PC-9 (cell line): ENCODE data around the gene NAT16. TPM values are rescaled to one million over a fixed set of nuclear protein-coding genes. Genes with fewer than 3 reads are reported as not detected.

Experiments
- BruUV-seq: library from RNA; stranded (reverse); fragments of 400-500 nt; replicated peaks from 2 replicates; lab custom pipeline; 2021; lab: Mats Ljungman, UMichigan
- CTCF ChIA-PET: fragments of 300-600 bp; sonication (Branson Sonifier 250); formaldehyde crosslinking; loops from one replicate; lab custom pipeline; 2022; ENCODE audit warnings: antibody characterized with exemption; lab: Charles Lee
- POLR2A ChIA-PET: fragments of 300-600 bp; sonication (Branson Sonifier 250); formaldehyde crosslinking; loops from one replicate; lab custom pipeline; 2022; ENCODE audit warnings: antibody characterized with exemption; ENCODE audit not compliant: unreplicated experiment; lab: Charles Lee
- DNase-seq, 2 experiments: peaks; one replicate each; pipeline versions ENCODE4 v3.0.0 to v3.0.0-alpha.2; 2015 to 2022; ENCODE audit warnings: mixed read lengths in 1 of 2
- H2AFZ ChIP-seq: fragments of 200-600 bp; sonication (generic); 2 replicates; pipeline ENCODE4 v1.8.1; 2017; ENCODE audit warnings: antibody characterized with exemption
- H3F3A ChIP-seq: fragments of 200-600 bp; sonication (generic); 2 replicates; pipeline ENCODE4 v1.8.1; 2017; ENCODE audit warnings: antibody characterized with exemption, mild to moderate bottlenecking, low read depth; ENCODE audit not compliant: insufficient read depth
- H3K27ac ChIP-seq: fragments of 200-600 bp; sonication (generic); 2 replicates; pipeline ENCODE4 v1.6.1; 2016; ENCODE audit warnings: mixed run types
- H3K27me3 ChIP-seq: fragments of 200-600 bp; sonication (generic); 2 replicates; pipeline ENCODE4 v1.6.1; 2016; ENCODE audit warnings: low read depth, mixed run types; ENCODE audit not compliant: insufficient read depth
- H3K36me3 ChIP-seq: fragments of 200-600 bp; sonication (generic); 2 replicates; pipeline ENCODE4 v1.6.1; 2016; ENCODE audit warnings: low read depth, mixed run types
- H3K4me1 ChIP-seq: fragments of 200-600 bp; sonication (generic); replicated peaks from 2 replicates; pipeline ENCODE4 v1.6.1; 2016; ENCODE audit warnings: mixed run types; ENCODE audit not compliant: insufficient read depth
- H3K4me2 ChIP-seq: fragments of 200-600 bp; sonication (generic); 2 replicates; pipeline ENCODE4 v1.6.1; 2017; ENCODE audit warnings: mixed run types
- H3K4me3 ChIP-seq: fragments of 200-600 bp; sonication (generic); 2 replicates; pipeline ENCODE4 v1.6.1; 2016; ENCODE audit warnings: mixed run types
- H3K79me2 ChIP-seq: fragments of 200-600 bp; sonication (generic); 2 replicates; pipeline ENCODE4 v1.6.1; 2017; ENCODE audit warnings: low read depth, mixed run types
- H3K9me2 ChIP-seq: fragments of 200-600 bp; sonication (generic); 2 replicates; pipeline ENCODE4 v1.8.1; 2017; ENCODE audit warnings: mild to moderate bottlenecking; ENCODE audit not compliant: insufficient read depth
- H3K9me3 ChIP-seq: fragments of 200-600 bp; sonication (generic); 2 replicates; pipeline ENCODE4 v1.8.1; 2016; ENCODE audit warnings: low read depth; ENCODE audit not compliant: insufficient read depth
- H4K20me1 ChIP-seq: fragments of 200-600 bp; sonication (generic); 2 replicates; pipeline ENCODE4 v1.8.1; 2017; ENCODE audit not compliant: insufficient read depth
- EZH2 ChIP-seq: fragments of 200-600 bp; sonication (generic); IDR thresholded peaks from 2 replicates; pipeline ENCODE4 v1.8.0; 2017; ENCODE audit warnings: antibody characterized with exemption, low read depth
- intact Hi-C: fragments of 100-400 bp; cut with micrococcal nuclease; formaldehyde crosslinking; loops from one replicate; pipeline ENCODE4 v1.10.0; 2022; ENCODE audit not compliant: unreplicated experiment
- total RNA-seq: library from RNA; stranded (reverse); gene quantifications from 2 replicates; pipeline ENCODE4 v1.2.3, GENCODE V29; 2021
- TF ChIP-seq, protein P1 (sequence below): fragments of 200-600 bp; sonication (generic); conservative IDR thresholded peaks from 2 replicates; pipeline ENCODE4 v1.6.1; 2017; ENCODE audit warnings: mixed run types, antibody characterized with exemption, mild to moderate bottlenecking, moderate library complexity

Gene NAT16
- total RNA-seq, 1 experiment from 2014 or later, result not detected

DNA sequence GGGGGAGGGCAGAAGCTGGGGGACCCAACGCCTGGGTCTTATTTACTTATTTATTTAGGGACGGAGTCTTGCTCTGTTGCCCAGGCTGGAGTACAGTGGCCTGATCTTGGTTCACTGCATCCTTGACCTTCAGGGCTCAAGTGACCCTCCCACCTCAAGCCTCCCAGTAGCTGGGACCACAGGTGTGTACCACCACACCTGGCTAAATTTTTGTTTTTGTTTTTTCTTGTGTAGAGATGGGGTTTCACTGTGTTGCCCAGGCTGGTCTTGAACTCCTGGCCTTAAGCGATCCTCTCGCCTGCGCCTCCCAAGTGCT is 22.5 kb upstream of the NAT16 start:
- CTCF ChIA-PET, result no interaction called here
- POLR2A ChIA-PET, result no interaction called here
- H3K4me2 ChIP-seq, result no peak overlapping the region
- H3K4me3 ChIP-seq, result no peak overlapping the region
- H3K9me3 ChIP-seq, result no peaks in the 10 kb centered on the region
- no peaks in the 10 kb centered on the region for H3K9me2 ChIP-seq
- H3K36me3 ChIP-seq, result no peaks in the 10 kb centered on the region
- TF ChIP-seq, protein P1, sequence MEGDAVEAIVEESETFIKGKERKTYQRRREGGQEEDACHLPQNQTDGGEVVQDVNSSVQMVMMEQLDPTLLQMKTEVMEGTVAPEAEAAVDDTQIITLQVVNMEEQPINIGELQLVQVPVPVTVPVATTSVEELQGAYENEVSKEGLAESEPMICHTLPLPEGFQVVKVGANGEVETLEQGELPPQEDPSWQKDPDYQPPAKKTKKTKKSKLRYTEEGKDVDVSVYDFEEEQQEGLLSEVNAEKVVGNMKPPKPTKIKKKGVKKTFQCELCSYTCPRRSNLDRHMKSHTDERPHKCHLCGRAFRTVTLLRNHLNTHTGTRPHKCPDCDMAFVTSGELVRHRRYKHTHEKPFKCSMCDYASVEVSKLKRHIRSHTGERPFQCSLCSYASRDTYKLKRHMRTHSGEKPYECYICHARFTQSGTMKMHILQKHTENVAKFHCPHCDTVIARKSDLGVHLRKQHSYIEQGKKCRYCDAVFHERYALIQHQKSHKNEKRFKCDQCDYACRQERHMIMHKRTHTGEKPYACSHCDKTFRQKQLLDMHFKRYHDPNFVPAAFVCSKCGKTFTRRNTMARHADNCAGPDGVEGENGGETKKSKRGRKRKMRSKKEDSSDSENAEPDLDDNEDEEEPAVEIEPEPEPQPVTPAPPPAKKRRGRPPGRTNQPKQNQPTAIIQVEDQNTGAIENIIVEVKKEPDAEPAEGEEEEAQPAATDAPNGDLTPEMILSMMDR, result no peak
- no peak for TF ChIP-seq EZH2
- no peaks in the 10 kb centered on the region for H3K4me1 ChIP-seq
- H3K27ac ChIP-seq, result no peak overlapping the region
- no peaks in the 10 kb centered on the region for H3K79me2 ChIP-seq
- H4K20me1 ChIP-seq, result no peaks in the 10 kb centered on the region
- no peak overlapping the region for H2AFZ ChIP-seq
- no peaks in the 10 kb centered on the region for H3F3A ChIP-seq
- intact Hi-C loops, result no loop called here
- no peaks in the 10 kb centered on the region for H3K27me3 ChIP-seq
- BruUV-seq, result no TSS peak
- DNase-seq, result no peak

- H3K27me3 ChIP-seq, result no peaks in the 10 kb centered on the region
- H3K4me1 ChIP-seq, result no peaks in the 10 kb centered on the region
- intact Hi-C loops, result no loop called here
- BruUV-seq, result no TSS peak
- no peak overlapping the region for H3K4me3 ChIP-seq
- H3K9me2 ChIP-seq, result no peaks in the 10 kb centered on the region
- H2AFZ ChIP-seq, result no peak overlapping the region
- H3K79me2 ChIP-seq, result no peaks in the 10 kb centered on the region
- POLR2A ChIA-PET, result no interaction called here
- no peak for DNase-seq
- TF ChIP-seq EZH2, result no peak
- TF ChIP-seq, protein P1, result no peak
- no peaks in the 10 kb centered on the region for H3K36me3 ChIP-seq
- H3F3A ChIP-seq, result no peaks in the 10 kb centered on the region
- CTCF ChIA-PET, result interaction anchor here (0.6 kb wide), 1 partner anchor 90 kb away, joined by 3 read pairs; no protein-coding TSS in a partner anchor
- H3K27ac ChIP-seq, result no peak overlapping the region
- no peaks in the 10 kb centered on the region for H3K9me3 ChIP-seq
- H3K4me2 ChIP-seq, result no peak overlapping the region
- no peaks in the 10 kb centered on the region for H4K20me1 ChIP-seq
Measured at GRCh38 chr7:101201695-101202602, 21.9 kb upstream of the NAT16 start.

GRCh38 chr7:101200862-101201599 is 20.9 kb upstream of the NAT16 start, which contains the start of gene MOGAT3:
Gene MOGAT3, minus strand, starts transcription at chr7:101201036. Its CDS starts 182 bp downstream, at chr7:101200854.
- Histone ChIP-seq H3K4me1 (no peaks in the 10 kb centered on the region), H3K9me3 (no peaks in the 10 kb centered on the region), H3K4me3 (no peak within 1 kb of the TSS), H3K36me3 (no peaks in the 10 kb centered on the region), H3F3A (no peaks in the 10 kb centered on the region), H3K9me2 (no peaks in the 10 kb centered on the region), H3K79me2 (no peaks in the 10 kb centered on the region), H4K20me1 (no peaks in the 10 kb centered on the region), H3K27ac (no peak within 1 kb of the TSS), H2AFZ (no peak within 1 kb of the TSS), H3K27me3 (no peaks in the 10 kb centered on the region), H3K4me2 (no peak within 1 kb of the TSS)
- TF ChIP-seq, protein P1, result no peak
- TF ChIP-seq EZH2, result no peak
- POLR2A ChIA-PET, result no interaction called here
- BruUV-seq, result no TSS peak
- peak in 1 of 2 experiments; percentile 21 for DNase-seq
- intact Hi-C loops, result no loop called here
- CTCF ChIA-PET, result no interaction called here
